Posterior cingulate gyrus (tissue), 11 donors: Measurements from ENCODE around the gene ABCB9.
A peak's percentile ranks its signal among the peaks of the same experiment; 100 is the strongest.

Source experiments
- DNase-seq, 10 donors: peaks; one replicate each; pipeline versions ENCODE4 v3.0.0 to v3.0.0-alpha.2; 2020 to 2021; ENCODE audit warnings: mixed read lengths in 3 of 10
- intact Hi-C: fragments of 100-400 bp; cut with DNase I; formaldehyde crosslinking; loops from one replicate; pipeline ENCODE4 v1.15.1; 2023

The ABCB9 gene

GRCh38 chr12:122886161-122886560 lies 80.1 kb downstream of the ABCB9 start:
- intact Hi-C loops = no loop called here
- no peak for DNase-seq

- intact Hi-C loops = loop anchor here (5.0 kb wide), 1 partner anchor 67 kb away; no protein-coding TSS in a partner anchor
- DNase-seq = no peak
Observed at GRCh38 chr12:122884860-122885259, 81.4 kb downstream of the ABCB9 start.

GRCh38 chr12:122884091-122884826 lies 82.0 kb downstream of the ABCB9 start:
- intact Hi-C loops = loop anchor here (5.0 kb wide), 1 partner anchor 68 kb away; no protein-coding TSS in a partner anchor
- DNase-seq = no peak

- intact Hi-C loops = loop anchor here (5.0 kb wide), 1 partner anchor 69 kb away; no protein-coding TSS in a partner anchor
- DNase-seq = no peak
Observed at GRCh38 chr12:122882908-122883558, 83.2 kb downstream of the ABCB9 start.

- peak in 9 of 10 donors; percentile 68 to 96 (median 79) for DNase-seq
Observed at GRCh38 chr12:122880668-122881067, 85.6 kb downstream of the ABCB9 start.

GRCh38 chr12:122880155-122880667 lies 86.1 kb downstream of the ABCB9 start:
- DNase-seq = no peak
- intact Hi-C loops = loop anchor here (5.0 kb wide), 1 partner anchor 72 kb away; no protein-coding TSS in a partner anchor

More at GRCh38 chr12:122880668-122881067, 85.6 kb downstream of the ABCB9 start:
- intact Hi-C loops = loop anchor here (5.0 kb wide), 1 partner anchor 72 kb away; no protein-coding TSS in a partner anchor
